Aorta (tissue), 5 donors: ENCODE results near the gene WWOX. TPM values are rescaled to one million over a fixed set of nuclear protein-coding genes. Genes with fewer than 3 reads are reported as not detected.

ENCODE experiments used
- ATAC-seq: fragments of 200-7000 bp; cut with Tn5 transposase; one replicate; pipeline ENCODE4 v1.9.1; 2022; ENCODE audit warnings: moderate library complexity; ENCODE audit not compliant: low FRiP score
- DNase-seq, 2 donors: peaks; one replicate each; pipeline ENCODE4 v3.0.0-alpha.2; 2020
- H3K27ac ChIP-seq, 2 donors: one replicate each; pipeline ENCODE4 v1.5.1; 2013; ENCODE audit warnings: low read length in 2 of 2, mild to moderate bottlenecking in 2 of 2, moderate library complexity in 2 of 2, control low read depth in 1 of 2, inconsistent platforms in 1 of 2, low read depth in 1 of 2
- H3K27me3 ChIP-seq, 2 donors: one replicate each; pipeline ENCODE4 v1.6.1; 2013; ENCODE audit warnings: control low read depth in 1 of 2, low read length in 1 of 2, mild to moderate bottlenecking in 1 of 2, moderate library complexity in 1 of 2; ENCODE audit not compliant: insufficient read depth in 2 of 2, control insufficient read depth in 1 of 2
- H3K36me3 ChIP-seq, 2 donors: one replicate each; pipeline ENCODE4 v1.6.1; 2013; ENCODE audit warnings: control low read depth in 1 of 2, low read length in 1 of 2, mild to moderate bottlenecking in 1 of 2; ENCODE audit not compliant: insufficient read depth in 2 of 2, control insufficient read depth in 1 of 2
- H3K4me1 ChIP-seq, 2 donors: one replicate each; pipeline ENCODE4 v1.6.1; 2013; ENCODE audit warnings: low read length in 2 of 2, control low read depth in 1 of 2, mild to moderate bottlenecking in 1 of 2, moderate library complexity in 1 of 2; ENCODE audit not compliant: insufficient read depth in 2 of 2, control insufficient read depth in 1 of 2
- H3K4me3 ChIP-seq, 2 donors: one replicate each; pipeline ENCODE4 v1.5.1; 2013; ENCODE audit warnings: low read length in 2 of 2, control low read depth in 1 of 2, mild to moderate bottlenecking in 1 of 2
- H3K9me3 ChIP-seq: one replicate; pipeline ENCODE4 v1.6.1; 2013; ENCODE audit warnings: mild to moderate bottlenecking, low read length; ENCODE audit not compliant: control insufficient read depth
- WGBS, 2 donors: extraction: QIAGEN DNeasy Blood & Tissue Kit; methylation state at CpG; one replicate each; pipeline ENCODE4 v1.1.7; 2013; 5-methylcytosine and 5-hydroxymethylcytosine counted together
- intact Hi-C, 2 donors: fragments of 100-400 bp; cut with DNase I; formaldehyde crosslinking; loops; one replicate each; pipeline versions ENCODE4 v1.14.2 to v1.15.0; 2022
- polyA plus RNA-seq, 2 donors: library from polyadenylated mRNA; stranded (reverse); fragments of 200-250 nt; gene quantifications; one replicate each; pipeline ENCODE4 v1.2.3, GENCODE V29; 2013
- total RNA-seq, 2 donors: library from RNA; stranded (reverse); fragmentation: NEBNext Ultra II Directional; extraction: Animal tissue kit (Norgen Biotek cat#: 25700); gene quantifications; one replicate each; pipeline ENCODE4 v1.2.1, GENCODE V29; 2021
- donor health status: healthy with polysubstance abuse.
- donor health status: Bipolar disorder and iron deficiency.
- donor health status: DM: no; HTN: no; CAD: no.
- donor health status: DM: no; HTN: no; CAD: no.
- donor health status: DM: yes; HTN: yes; CAD: no.

The WWOX gene
- total and polyA plus RNA-seq, 4 donors = 11.2 to 30.9 (median 14.6) TPM

GRCh38 chr16:79136955-79137354 is 1037.5 kb downstream of the WWOX start:
- ATAC-seq (no peak), DNase-seq (no peak)
- intact Hi-C loops = no loop called here
- Histone ChIP-seq H3K27me3 (no peaks in the 10 kb centered on the region), H3K4me1 (no peaks in the 10 kb centered on the region), H3K9me3 (no peaks in the 10 kb centered on the region), H3K36me3 (no peaks in the 10 kb centered on the region), H3K27ac (no peak overlapping the region), H3K4me3 (no peak overlapping the region)
- 67 to 78% methylated on average over 7 of the region's 7 CpGs for WGBS, 2 donors

DNA sequence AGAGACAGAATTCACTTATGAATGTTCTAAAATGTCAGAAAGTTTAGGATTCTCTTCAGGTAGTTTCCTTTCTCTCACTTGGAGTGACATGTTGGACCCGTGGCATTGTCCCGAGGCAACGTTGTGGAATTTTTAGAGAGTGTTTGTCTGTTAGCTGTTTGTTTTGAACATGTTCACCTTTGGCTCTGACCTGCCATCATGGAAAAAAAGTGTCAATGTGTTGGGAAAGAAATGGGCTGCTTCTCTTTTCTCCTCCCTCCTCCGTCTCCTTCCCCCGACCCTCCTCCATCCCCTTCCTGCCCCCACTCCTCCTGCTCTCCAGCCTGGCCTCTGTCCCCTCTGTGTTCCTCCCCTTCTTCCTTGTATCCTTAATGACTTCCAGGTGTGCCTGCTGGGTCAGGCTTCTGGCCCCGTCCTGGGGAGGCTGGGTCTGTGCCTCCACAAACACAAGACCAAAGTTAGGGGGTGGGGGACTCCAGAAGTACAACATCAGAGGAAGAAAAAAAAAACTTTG is 1038.0 kb downstream of the WWOX start:
- ATAC-seq (no peak), DNase-seq (no peak)
- no peaks in the 10 kb centered on the region for H3K9me3 ChIP-seq
- intact Hi-C loops = no loop called here
- no peak overlapping the region for H3K27ac ChIP-seq
- H3K4me3 ChIP-seq = no peak overlapping the region
- no peaks in the 10 kb centered on the region for H3K27me3 ChIP-seq
- WGBS, 2 donors = 75 to 81% methylated on average over 6 of the region's 6 CpGs
- H3K4me1 ChIP-seq = no peaks in the 10 kb centered on the region
- H3K36me3 ChIP-seq = no peaks in the 10 kb centered on the region

- ATAC-seq = no peak
- WGBS, 2 donors = 17 to 33% methylated on average over 7 of the region's 7 CpGs
- no peak overlapping the region for H3K27ac ChIP-seq
- H3K9me3 ChIP-seq = no peaks in the 10 kb centered on the region
- H3K4me1 ChIP-seq = no peaks in the 10 kb centered on the region
- H3K27me3 ChIP-seq = no peaks in the 10 kb centered on the region
- no peak overlapping the region for H3K4me3 ChIP-seq
- DNase-seq = no peak
- H3K36me3 ChIP-seq = no peaks in the 10 kb centered on the region
- intact Hi-C loops = no loop called here
Measured at GRCh38 chr16:79139799-79140198, 1040.3 kb downstream of the WWOX start.

DNA sequence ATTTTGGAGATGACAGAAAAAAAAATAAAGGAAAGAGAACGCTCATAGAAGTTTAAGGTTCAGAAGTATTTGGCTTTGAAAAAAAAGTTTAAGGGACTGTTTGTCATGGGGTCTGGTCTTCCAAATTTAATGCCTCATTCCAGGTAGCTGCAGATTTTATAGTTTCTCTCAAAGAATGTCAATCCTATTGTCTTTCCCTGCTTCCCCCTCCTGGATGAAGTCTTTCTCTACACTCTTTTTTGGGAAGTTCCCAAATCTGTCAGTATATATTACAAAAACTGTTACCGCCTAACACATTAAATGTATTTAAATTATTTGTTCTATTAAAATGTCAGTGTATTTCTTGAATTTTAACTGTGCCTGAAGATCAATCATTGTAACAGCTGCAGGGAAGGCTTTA is 1043.6 kb downstream of the WWOX start:
- WGBS, 2 donors = 87 to 94% methylated on average over 2 of the region's 2 CpGs
- intact Hi-C loops = no loop called here
- Histone ChIP-seq H3K27ac (no peak overlapping the region), H3K36me3 (no peaks in the 10 kb centered on the region), H3K27me3 (no peaks in the 10 kb centered on the region), H3K9me3 (no peaks in the 10 kb centered on the region), H3K4me3 (no peak overlapping the region), H3K4me1 (no peaks in the 10 kb centered on the region)
- ATAC-seq (no peak), DNase-seq (no peak)

GRCh38 chr16:79150151-79150550 is 1050.7 kb downstream of the WWOX start:
- Histone ChIP-seq H3K4me1 (no peaks in the 10 kb centered on the region), H3K36me3 (no peaks in the 10 kb centered on the region), H3K27me3 (no peaks in the 10 kb centered on the region), H3K4me3 (no peak overlapping the region), H3K9me3 (no peaks in the 10 kb centered on the region), H3K27ac (no peak overlapping the region)
- DNase-seq (no peak), ATAC-seq (no peak)
- intact Hi-C loops = no loop called here
- WGBS, 2 donors = 71 to 97% methylated on average over 1 of the region's 1 CpG

DNA sequence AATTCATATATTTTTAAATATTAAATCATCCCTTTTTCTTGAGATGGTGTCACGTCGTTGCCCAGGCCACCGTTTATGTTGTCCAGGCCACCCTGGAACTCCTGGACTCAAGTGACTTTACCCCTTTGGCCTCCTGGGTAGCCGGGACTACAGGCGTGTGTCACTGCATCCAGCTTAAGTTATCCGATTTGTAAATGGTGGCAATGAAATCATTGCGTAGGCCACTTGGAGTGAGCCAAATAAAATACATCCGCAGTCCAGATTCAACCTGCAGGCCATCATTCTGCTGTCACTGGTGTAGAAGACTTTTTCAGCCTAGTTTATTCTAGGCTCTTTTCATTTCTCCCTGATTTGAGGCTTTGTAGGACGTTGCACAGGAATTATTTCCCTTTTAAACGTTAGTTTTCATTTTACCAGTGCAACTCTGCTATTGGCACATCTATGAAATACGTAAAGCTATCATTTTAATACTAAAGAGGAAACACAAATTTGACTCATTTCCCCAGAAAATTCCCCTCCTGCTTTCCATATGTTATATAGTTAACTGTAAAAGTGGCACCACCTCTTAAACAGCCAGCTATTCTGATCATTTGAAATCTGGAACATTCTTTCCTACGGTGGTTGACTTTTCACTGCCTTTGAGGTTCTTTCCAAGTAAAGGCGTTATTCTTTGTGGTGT is 1051.3 kb downstream of the WWOX start:
- intact Hi-C loops = no loop called here
- ATAC-seq = no peak
- Histone ChIP-seq H3K27me3 (no peaks in the 10 kb centered on the region), H3K27ac (no peak overlapping the region), H3K4me3 (no peak overlapping the region), H3K36me3 (no peaks in the 10 kb centered on the region), H3K4me1 (no peaks in the 10 kb centered on the region), H3K9me3 (no peaks in the 10 kb centered on the region)
- DNase-seq = no peak
- WGBS, 2 donors = 22 to 23% methylated on average over 13 of the region's 13 CpGs

DNA sequence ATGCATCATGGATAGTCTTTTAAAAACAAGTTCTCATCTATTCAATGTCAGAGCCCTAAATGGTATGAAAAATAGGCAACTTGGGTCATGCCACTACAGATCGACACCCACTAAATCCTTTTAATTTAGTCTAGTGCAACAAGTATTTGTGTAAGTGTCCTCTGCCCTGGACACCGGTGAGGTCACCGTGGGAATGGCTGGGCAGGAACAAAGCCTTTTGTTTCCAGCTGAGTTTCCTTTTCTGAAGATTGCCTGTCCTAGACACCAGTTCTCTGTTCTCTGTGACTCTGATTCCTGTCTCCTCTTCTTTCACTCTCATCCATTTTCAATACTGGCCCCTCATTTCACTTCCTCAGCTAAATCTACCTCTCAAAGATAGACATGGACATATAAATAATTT is 1054.6 kb downstream of the WWOX start:
- intact Hi-C loops = no loop called here

GRCh38 chr16:79155471-79155870 is 1056.0 kb downstream of the WWOX start:
- intact Hi-C loops = no loop called here
- H3K4me1 ChIP-seq = no peaks in the 10 kb centered on the region

More for the DNA sequence above, 1054.6 kb downstream of the WWOX start:
- DNase-seq (no peak), ATAC-seq (no peak)
- no peaks in the 10 kb centered on the region for H3K9me3 ChIP-seq
- H3K4me1 ChIP-seq = no peaks in the 10 kb centered on the region
- no peak overlapping the region for H3K4me3 ChIP-seq
- H3K27me3 ChIP-seq = no peaks in the 10 kb centered on the region
- H3K27ac ChIP-seq = no peak overlapping the region
- 92 to 94% methylated on average over 3 of the region's 3 CpGs for WGBS, 2 donors
- H3K36me3 ChIP-seq = no peaks in the 10 kb centered on the region

DNA sequence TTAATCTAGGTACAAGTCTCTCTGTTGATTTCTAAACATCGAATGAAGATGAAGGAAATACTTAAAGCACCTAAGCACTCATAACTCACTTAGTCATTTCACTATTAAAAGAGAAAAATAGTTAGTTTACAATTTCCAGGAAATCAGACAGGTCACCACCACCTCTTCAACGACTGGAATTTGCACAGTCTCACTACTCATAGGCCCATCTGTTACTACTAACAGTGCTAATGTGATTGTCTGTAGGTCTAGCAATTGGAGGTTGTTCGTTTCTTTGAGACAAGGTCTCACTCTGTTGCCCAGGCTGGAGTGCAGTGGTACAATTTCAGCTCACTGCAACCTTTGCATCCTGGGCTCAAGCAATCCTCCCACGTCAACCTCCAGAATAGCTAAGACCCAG is 1056.5 kb downstream of the WWOX start:
- H3K4me3 ChIP-seq = no peak overlapping the region
- no peak overlapping the region for H3K27ac ChIP-seq
- H3K27me3 ChIP-seq = no peaks in the 10 kb centered on the region
- H3K36me3 ChIP-seq = no peaks in the 10 kb centered on the region
- ATAC-seq = no peak
- WGBS, 2 donors = 92 to 93% methylated on average over 4 of the region's 4 CpGs
- H3K9me3 ChIP-seq = no peaks in the 10 kb centered on the region
- DNase-seq = no peak
- H3K4me1 ChIP-seq = no peaks in the 10 kb centered on the region
- intact Hi-C loops = no loop called here

More at GRCh38 chr16:79155471-79155870, 1056.0 kb downstream of the WWOX start:
- Histone ChIP-seq H3K9me3 (no peaks in the 10 kb centered on the region), H3K36me3 (no peaks in the 10 kb centered on the region), H3K27ac (no peak overlapping the region), H3K27me3 (no peaks in the 10 kb centered on the region), H3K4me3 (no peak overlapping the region)
- no peak for DNase-seq
- 95 to 98% methylated on average over 3 of the region's 3 CpGs for WGBS, 2 donors
- no peak for ATAC-seq
